GM21786 (cell line): Measurements from ENCODE around the gene KCNH3.
A peak's percentile ranks its signal among the peaks of the same experiment; 100 is the strongest.
"Not testable (repeated sequence)": the region's sequence is repeated elsewhere in the genome, so short reads cannot be mapped to it uniquely, and the experiment has no call there.

ENCODE experiments used
- ATAC-seq: cut with Tn5 transposase; IDR thresholded peaks from one replicate; pipeline ENCODE4 v1.9.1; 2021; ENCODE audit not compliant: unreplicated experiment

KCNH3 gene, protein sequence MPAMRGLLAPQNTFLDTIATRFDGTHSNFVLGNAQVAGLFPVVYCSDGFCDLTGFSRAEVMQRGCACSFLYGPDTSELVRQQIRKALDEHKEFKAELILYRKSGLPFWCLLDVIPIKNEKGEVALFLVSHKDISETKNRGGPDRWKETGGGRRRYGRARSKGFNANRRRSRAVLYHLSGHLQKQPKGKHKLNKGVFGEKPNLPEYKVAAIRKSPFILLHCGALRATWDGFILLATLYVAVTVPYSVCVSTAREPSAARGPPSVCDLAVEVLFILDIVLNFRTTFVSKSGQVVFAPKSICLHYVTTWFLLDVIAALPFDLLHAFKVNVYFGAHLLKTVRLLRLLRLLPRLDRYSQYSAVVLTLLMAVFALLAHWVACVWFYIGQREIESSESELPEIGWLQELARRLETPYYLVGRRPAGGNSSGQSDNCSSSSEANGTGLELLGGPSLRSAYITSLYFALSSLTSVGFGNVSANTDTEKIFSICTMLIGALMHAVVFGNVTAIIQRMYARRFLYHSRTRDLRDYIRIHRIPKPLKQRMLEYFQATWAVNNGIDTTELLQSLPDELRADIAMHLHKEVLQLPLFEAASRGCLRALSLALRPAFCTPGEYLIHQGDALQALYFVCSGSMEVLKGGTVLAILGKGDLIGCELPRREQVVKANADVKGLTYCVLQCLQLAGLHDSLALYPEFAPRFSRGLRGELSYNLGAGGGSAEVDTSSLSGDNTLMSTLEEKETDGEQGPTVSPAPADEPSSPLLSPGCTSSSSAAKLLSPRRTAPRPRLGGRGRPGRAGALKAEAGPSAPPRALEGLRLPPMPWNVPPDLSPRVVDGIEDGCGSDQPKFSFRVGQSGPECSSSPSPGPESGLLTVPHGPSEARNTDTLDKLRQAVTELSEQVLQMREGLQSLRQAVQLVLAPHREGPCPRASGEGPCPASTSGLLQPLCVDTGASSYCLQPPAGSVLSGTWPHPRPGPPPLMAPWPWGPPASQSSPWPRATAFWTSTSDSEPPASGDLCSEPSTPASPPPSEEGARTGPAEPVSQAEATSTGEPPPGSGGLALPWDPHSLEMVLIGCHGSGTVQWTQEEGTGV

GRCh38 chr12:49538510-49539403, at the start of gene KCNH3:
KCNH3 (plus strand) TSS chr12:49539030; CDS start chr12:49539417, 387 bp downstream.
- peak; percentile 49 for ATAC-seq

DNA sequence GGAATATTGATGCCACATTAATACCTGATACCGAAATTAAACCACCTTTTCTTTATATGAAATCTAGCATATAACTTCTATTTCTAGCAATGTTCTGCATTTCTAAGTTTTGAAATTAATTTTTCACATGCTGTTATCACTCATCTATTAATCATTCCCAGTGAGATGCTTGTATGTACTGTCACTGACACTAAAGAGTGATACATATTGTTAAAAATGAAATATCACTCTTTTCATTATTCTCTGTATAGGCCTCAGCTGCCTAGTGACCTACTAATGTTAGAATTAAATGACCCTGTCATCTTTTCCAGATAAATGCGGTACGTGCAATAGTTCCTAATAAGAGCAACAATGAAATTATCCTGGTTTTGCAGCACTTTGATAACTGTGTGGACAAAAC, 49.7 kb upstream of the KCNH3 start:
- no peak for ATAC-seq

- no peak for ATAC-seq
Measured at GRCh38 chr12:49489720-49490119, 49.1 kb upstream of the KCNH3 start.

GRCh38 chr12:49491823-49492222, 47.0 kb upstream of the KCNH3 start:
- no peak for ATAC-seq

DNA sequence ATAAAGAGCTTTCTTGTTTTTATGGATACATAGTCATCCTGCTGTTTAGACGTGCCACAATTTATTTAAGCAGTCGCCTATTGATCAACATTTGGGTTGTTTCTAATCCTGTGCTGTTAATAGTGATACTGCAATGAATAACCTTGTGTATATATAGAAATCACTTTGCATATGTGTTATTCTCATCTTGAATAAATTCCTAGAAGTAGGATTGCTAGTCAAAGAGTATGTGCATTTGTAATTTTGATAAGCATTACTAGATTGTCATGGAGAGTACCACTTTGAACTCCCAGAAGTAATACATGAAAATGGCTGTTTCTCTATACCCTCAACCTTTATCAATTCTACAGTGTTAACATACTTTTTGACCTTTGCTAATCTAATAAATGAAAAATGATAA, 44.9 kb upstream of the KCNH3 start:
- no peak for ATAC-seq

DNA sequence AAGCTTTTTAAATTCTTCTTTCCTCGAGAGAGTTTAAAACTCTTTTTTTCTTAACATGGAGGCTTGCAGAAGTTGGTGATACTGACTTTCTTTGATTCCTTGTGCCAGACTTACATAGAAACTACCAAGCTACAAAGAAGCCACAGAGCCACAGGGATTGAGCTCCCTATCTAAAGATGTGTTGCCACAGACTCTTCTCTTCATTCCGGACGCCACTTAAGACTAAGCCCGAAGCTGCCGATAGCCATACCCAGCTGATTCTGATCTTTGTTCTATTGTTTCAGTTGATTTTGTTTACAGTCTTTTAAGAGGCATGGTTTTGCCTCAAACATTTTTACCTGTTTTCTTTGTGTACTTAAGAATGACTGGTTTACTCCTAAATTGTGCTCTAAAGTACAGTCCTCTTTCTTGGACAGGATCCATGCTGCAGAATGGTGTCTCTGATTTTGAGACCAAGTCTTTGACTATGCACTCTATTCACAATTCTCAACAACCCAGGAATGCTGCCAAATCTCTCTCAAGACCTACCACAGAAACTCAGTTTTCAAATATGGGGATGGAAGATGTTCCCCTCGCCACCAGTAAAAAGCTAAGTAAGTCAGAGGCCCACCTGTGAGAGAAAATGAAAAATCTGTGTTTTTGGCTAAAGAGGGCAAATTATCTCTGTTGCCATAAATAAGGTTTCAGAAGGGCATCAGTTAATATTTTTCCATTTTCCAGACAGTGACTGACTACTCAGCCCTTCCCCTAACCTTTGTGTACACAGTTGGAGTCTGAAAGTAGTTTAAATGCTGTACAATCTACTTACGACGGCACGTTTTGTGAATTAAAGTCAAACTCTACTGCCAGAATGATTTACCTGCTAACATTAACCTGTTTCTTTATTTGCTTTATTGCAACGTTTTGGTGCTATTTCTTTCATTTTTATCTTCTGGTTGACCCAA, 42.1 kb upstream of the KCNH3 start:
- ATAC-seq: no peak

GRCh38 chr12:49501895-49502294, 36.9 kb upstream of the KCNH3 start:
- no peak for ATAC-seq

- ATAC-seq: no peak
Measured at GRCh38 chr12:49502590-49502989, 36.2 kb upstream of the KCNH3 start.

- no peak for ATAC-seq
Measured at GRCh38 chr12:49503674-49504180, 35.1 kb upstream of the KCNH3 start.

DNA sequence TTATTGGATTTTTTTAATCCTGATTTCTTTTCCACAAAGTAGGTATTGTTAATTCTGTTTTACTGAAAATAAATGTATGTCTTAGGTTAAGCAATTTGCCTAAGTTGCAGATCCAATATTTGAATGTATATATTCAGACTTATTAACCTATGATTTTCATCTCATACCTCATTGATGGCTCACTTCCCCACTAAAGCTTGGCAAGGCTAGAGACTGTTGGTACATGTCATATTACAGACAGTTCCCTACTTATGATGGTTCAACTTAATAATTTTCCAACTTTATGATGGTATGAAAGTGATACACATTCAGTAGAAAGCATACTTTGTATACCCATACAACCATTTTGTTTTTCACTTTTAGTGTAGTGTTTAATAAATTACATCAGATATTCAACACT, 33.2 kb upstream of the KCNH3 start:
- ATAC-seq: no peak

DNA sequence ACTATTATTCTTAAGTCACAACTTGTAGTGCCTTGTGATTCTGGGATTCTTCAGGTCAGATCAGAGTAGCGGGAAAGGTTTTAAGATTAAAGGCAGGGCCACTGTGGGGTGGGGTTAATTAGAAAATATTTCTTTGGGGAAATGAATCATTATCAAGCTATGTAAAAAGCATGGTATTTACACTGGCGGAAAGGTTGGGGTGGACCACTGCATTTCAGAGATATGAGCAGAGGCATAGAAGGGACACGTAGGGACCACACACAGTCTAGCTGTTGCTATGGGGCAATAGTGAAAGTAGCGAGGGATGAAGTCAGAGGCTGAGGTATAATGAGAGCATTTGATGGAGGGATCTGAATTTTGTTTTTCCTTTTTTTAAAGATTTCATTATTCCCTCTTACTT, 31.7 kb upstream of the KCNH3 start:
- no peak for ATAC-seq

- ATAC-seq: not testable (repeated sequence)
Measured at GRCh38 chr12:49509681-49510080, 29.1 kb upstream of the KCNH3 start.

DNA sequence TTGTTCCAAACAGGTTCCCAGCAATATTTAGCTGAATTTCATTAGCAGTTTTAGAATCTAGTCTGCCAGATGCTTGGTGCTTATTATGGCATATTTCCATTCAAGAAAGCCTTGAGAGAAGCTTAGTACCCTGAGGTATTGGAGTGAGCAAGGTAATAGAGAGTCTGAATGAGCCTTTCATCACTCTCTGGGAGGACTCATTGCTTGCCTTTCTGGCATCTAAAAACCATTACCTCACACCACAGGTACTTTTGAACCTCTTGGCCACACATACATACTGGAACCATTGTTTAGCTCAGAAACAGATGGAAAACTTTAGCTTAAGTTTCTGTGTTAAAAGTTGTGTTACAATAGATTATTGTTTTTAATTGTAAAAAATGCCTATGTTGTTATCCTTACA, 27.4 kb upstream of the KCNH3 start:
- ATAC-seq: no peak

GRCh38 chr12:49512546-49512945, 26.3 kb upstream of the KCNH3 start:
- ATAC-seq: no peak

GRCh38 chr12:49515266-49515665, 23.6 kb upstream of the KCNH3 start:
- ATAC-seq: no peak

GRCh38 chr12:49518914-49519573, 19.8 kb upstream of the KCNH3 start:
- ATAC-seq: no peak

GRCh38 chr12:49519574-49519936, 19.3 kb upstream of the KCNH3 start:
- ATAC-seq: no peak

GRCh38 chr12:49521389-49521788, 17.4 kb upstream of the KCNH3 start:
- ATAC-seq: no peak
